Globus pallidus (tissue), 1 donor: ENCODE measurements around the gene TNNI3K.
"Not testable (repeated sequence)": the region's sequence is repeated elsewhere in the genome, so short reads cannot be mapped to it uniquely, and the experiment has no call there.

Experiments used
- DNase-seq: peaks from one replicate; pipeline ENCODE4 v3.0.0-alpha.2; 2015; ENCODE audit warnings: low spot score

Gene TNNI3K

GRCh38 chr1:74235153-74235552, at the start of gene TNNI3K:
TNNI3K (plus strand) TSS chr1:74235387; CDS start chr1:74235452, 65 bp downstream.
- no peak for DNase-seq

GRCh38 chr1:74193908-74194307, 41.3 kb upstream of the TNNI3K start:
- DNase-seq = no peak

- DNase-seq = no peak
These were observed 39.8 kb upstream of the TNNI3K start for GRCh38 chr1:74195339-74195738.

- no peak for DNase-seq
These were observed 37.9 kb upstream of the TNNI3K start for GRCh38 chr1:74197255-74197654.

GRCh38 chr1:74197657-74198552, 37.3 kb upstream of the TNNI3K start, which contains the start of the genes FPGT and LRRIQ3:
FPGT (plus strand) TSS chr1:74198242; CDS start chr1:74198279, 37 bp downstream.
LRRIQ3 (minus strand) TSS chr1:74198176; CDS start chr1:74183684, 14,492 bp downstream.
- peak; percentile 94 for DNase-seq

- no peak for DNase-seq
These were observed 35.7 kb upstream of the TNNI3K start for GRCh38 chr1:74199504-74199903.

- DNase-seq = no peak
These were observed 29.9 kb upstream of the TNNI3K start for GRCh38 chr1:74205266-74205665.

GRCh38 chr1:74215229-74215628, 20.0 kb upstream of the TNNI3K start:
- no peak for DNase-seq

GRCh38 chr1:74222701-74223100, 12.5 kb upstream of the TNNI3K start:
- no peak for DNase-seq

- no peak for DNase-seq
These were observed 11.7 kb upstream of the TNNI3K start for GRCh38 chr1:74223453-74223852.

- DNase-seq = no peak
These were observed 1.3 kb downstream of the TNNI3K start for GRCh38 chr1:74236440-74236839.

GRCh38 chr1:74237035-74237434, 1.8 kb downstream of the TNNI3K start:
- no peak for DNase-seq

GRCh38 chr1:74237787-74238186, 2.6 kb downstream of the TNNI3K start:
- no peak for DNase-seq

GRCh38 chr1:74245168-74245772, 10.1 kb downstream of the TNNI3K start:
- no peak for DNase-seq

- no peak for DNase-seq
These were observed 11.1 kb downstream of the TNNI3K start for GRCh38 chr1:74246315-74246714.

- DNase-seq = no peak
These were observed 12.8 kb downstream of the TNNI3K start for GRCh38 chr1:74247881-74248528.

- DNase-seq = not testable (repeated sequence)
These were observed 18.1 kb downstream of the TNNI3K start for GRCh38 chr1:74253243-74253824.

GRCh38 chr1:74266001-74266400, 30.8 kb downstream of the TNNI3K start:
- DNase-seq = peak; percentile 4

- DNase-seq = no peak
These were observed 36.3 kb downstream of the TNNI3K start for GRCh38 chr1:74271503-74271902.

GRCh38 chr1:74280642-74281396, 45.6 kb downstream of the TNNI3K start:
- DNase-seq = no peak

GRCh38 chr1:74286414-74286813, 51.2 kb downstream of the TNNI3K start:
- no peak for DNase-seq

- no peak for DNase-seq
These were observed 79.3 kb downstream of the TNNI3K start for GRCh38 chr1:74314438-74314837.
